ENCODE measurements around the gene DNAH8. TPM values are rescaled to one million over a fixed set of nuclear protein-coding genes. Genes with fewer than 3 reads are reported as not detected.

DNAH8 gene
- total RNA-seq, 1 donor from 2014 or later = not detected

- no peak for DNase-seq (ENCODE audit: low read depth)
- H3K4me3 ChIP-seq (ENCODE audit: low read depth, low read length) = no peak overlapping the region
- TF ChIP-seq, protein P1, sequence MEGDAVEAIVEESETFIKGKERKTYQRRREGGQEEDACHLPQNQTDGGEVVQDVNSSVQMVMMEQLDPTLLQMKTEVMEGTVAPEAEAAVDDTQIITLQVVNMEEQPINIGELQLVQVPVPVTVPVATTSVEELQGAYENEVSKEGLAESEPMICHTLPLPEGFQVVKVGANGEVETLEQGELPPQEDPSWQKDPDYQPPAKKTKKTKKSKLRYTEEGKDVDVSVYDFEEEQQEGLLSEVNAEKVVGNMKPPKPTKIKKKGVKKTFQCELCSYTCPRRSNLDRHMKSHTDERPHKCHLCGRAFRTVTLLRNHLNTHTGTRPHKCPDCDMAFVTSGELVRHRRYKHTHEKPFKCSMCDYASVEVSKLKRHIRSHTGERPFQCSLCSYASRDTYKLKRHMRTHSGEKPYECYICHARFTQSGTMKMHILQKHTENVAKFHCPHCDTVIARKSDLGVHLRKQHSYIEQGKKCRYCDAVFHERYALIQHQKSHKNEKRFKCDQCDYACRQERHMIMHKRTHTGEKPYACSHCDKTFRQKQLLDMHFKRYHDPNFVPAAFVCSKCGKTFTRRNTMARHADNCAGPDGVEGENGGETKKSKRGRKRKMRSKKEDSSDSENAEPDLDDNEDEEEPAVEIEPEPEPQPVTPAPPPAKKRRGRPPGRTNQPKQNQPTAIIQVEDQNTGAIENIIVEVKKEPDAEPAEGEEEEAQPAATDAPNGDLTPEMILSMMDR (conservative IDR thresholded peaks at IDR 0.05; ENCODE audit: low read depth, low read length) = no peak
Measured at GRCh38 chr6:38856492-38856891, 141.4 kb downstream of the DNAH8 start.

GRCh38 chr6:38857815-38858214 is 142.7 kb downstream of the DNAH8 start:
- DNase-seq (ENCODE audit: low read depth) = no peak
- H3K4me3 ChIP-seq (ENCODE audit: low read depth, low read length) = no peak overlapping the region
- TF ChIP-seq, protein P1 (conservative IDR thresholded peaks at IDR 0.05; ENCODE audit: low read depth, low read length) = no peak

GRCh38 chr6:38860041-38860440 is 144.9 kb downstream of the DNAH8 start:
- TF ChIP-seq, protein P1 (conservative IDR thresholded peaks at IDR 0.05; ENCODE audit: low read depth, low read length) = no peak
- no peak overlapping the region for H3K4me3 ChIP-seq (ENCODE audit: low read depth, low read length)

GRCh38 chr6:38861926-38862401 is 146.9 kb downstream of the DNAH8 start:
- TF ChIP-seq, protein P1 (conservative IDR thresholded peaks at IDR 0.05; ENCODE audit: low read depth, low read length) = no peak
- peak; percentile 29 for DNase-seq (ENCODE audit: low read depth)
- no peak overlapping the region for H3K4me3 ChIP-seq (ENCODE audit: low read depth, low read length)

More at GRCh38 chr6:38860041-38860440, 144.9 kb downstream of the DNAH8 start:
- no peak for DNase-seq (ENCODE audit: low read depth)

DNA sequence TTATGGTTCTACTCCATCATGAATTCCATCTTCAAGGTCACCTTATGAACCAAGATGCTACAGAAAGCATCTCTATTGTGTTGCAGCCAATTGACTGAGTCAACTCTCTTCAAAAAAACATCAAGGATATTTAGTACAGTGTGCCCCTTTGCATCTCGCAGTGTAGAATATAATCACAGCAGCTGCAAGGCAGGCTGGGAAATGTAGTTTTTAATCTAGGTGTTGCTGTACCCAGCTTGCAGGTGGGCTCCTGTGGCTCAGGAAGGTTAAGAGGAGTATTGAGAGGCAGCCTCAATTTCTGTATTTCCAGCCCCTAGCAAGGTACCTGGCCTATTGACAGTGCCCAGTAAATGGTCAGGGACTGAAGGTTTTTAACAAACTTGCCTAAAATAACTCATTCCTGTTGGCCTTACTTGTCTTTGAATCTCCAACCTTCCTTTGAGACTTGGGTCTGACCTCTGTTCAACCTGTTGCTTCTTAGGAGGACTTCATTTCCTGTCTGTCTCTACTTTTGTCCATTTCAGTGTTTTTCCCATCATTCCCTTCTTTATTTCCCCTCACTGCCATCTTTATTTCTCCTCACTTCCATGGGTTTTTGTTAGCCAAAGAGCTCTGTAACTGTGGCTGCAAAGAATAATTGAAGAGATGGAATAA is 150.5 kb downstream of the DNAH8 start:
- no peak overlapping the region for H3K4me3 ChIP-seq (ENCODE audit: low read depth, low read length)
- TF ChIP-seq, protein P1 (conservative IDR thresholded peaks at IDR 0.05; ENCODE audit: low read depth, low read length) = no peak
- DNase-seq (ENCODE audit: low read depth) = no peak

GRCh38 chr6:38867726-38868125 is 152.6 kb downstream of the DNAH8 start:
- TF ChIP-seq, protein P1 (conservative IDR thresholded peaks at IDR 0.05; ENCODE audit: low read depth, low read length) = no peak
- DNase-seq (ENCODE audit: low read depth) = no peak

More at GRCh38 chr6:38867726-38868125, 152.6 kb downstream of the DNAH8 start:
- H3K4me3 ChIP-seq (ENCODE audit: low read depth, low read length) = no peak overlapping the region
